LNCAP (cell line): ENCODE measurements around the gene ANGEL1.

Experiments
- CTCF ChIP-seq: fragments of 450-650 bp; IDR thresholded peaks from 2 replicates; pipeline ENCODE4 v1.5.1; 2017; ENCODE audit warnings: mild to moderate bottlenecking

The ANGEL1 gene

DNA sequence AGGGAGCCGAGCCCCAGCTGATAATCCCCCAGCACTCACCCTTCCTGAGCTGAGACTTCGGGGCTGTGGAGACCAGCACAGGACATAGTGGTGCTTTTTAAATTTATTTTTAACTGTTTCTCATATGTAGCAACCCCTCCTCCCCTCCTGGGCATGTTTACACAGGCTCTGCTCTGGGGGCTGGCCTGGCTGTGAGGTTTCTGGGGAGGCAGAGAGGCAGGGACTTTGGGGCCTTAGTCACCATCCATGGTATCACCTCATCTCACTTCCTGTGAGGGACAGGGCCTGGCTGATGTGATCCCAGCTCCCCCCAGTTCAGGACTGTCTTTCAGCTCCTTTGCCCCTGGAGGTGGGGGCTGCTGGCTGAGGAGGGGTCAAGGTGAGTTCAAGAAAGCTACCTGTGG, 31.0 kb downstream of the ANGEL1 start:
- no peak for TF ChIP-seq CTCF

DNA sequence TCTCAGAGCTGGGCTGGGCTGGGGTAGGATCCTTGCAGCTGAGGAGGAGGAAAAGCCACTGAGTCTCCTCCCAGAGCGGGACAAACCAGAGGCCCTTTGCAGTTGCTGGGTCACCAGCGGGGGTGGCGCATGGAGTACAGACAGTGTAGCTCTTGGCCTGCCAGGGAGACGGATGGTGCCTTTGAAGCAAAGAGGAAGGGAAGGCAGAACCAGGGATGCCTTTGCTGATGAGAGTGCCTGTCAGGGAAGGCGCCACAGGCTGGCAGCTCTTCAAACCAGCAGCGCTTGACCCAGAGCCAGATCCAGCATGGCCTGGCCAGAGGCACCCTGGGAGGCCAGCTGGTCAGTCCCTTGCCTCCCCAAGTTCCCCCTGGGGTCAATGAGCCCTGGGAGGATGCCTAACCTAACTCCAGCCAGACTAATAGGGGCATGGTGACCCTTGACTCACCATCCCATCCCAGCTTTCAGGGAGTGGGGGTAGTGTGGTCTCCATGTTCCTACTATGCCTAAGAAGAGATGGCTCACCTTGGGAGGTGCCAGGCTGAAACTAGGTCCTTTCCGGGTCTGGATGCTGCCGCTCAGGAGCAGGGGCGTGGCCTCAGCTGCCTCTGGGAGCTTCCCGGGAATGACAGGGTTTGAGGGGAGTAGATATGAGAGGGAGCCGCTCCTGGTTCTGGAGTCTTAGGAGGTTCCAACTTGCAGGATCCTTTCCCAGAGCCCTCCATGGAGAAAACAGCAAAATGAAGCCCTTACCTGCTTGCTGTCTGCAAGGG, 31.6 kb downstream of the ANGEL1 start:
- no peak for TF ChIP-seq CTCF

DNA sequence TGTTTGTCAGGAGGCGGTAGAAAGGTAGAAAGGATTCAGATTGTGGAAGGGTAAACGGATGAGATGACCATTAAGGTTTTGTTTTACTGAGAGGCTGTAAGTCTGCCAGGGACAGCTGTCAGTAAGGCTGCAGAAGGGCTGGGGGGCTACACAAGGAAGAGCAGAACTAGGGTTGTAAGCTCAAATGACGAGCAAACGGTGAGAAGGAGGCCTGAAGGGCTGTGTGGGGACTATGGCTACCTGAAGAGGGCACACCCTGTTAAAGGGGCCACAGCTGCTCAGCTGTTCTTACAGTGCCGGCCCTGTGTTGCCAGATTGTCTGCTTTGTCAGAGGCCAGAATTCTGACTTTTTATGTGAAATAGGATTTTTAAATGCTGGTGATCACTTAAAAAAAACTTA, 32.3 kb downstream of the ANGEL1 start:
- no peak for TF ChIP-seq CTCF

DNA sequence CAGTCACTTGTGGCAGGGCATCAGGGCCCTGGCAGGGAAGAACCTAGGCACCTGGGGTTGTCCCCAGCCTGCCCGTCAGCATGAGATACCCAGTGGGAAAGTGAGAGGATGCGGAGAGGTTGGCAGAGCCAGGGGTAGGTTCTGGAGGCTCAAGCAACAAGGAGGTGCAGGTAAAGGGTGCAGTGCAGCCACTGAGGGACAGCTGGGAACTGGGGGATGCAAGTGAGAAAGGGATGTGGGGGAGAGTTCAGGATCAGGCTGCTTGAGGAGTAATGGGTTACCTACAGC, 32.7 kb downstream of the ANGEL1 start:
- TF ChIP-seq CTCF, result no peak

DNA sequence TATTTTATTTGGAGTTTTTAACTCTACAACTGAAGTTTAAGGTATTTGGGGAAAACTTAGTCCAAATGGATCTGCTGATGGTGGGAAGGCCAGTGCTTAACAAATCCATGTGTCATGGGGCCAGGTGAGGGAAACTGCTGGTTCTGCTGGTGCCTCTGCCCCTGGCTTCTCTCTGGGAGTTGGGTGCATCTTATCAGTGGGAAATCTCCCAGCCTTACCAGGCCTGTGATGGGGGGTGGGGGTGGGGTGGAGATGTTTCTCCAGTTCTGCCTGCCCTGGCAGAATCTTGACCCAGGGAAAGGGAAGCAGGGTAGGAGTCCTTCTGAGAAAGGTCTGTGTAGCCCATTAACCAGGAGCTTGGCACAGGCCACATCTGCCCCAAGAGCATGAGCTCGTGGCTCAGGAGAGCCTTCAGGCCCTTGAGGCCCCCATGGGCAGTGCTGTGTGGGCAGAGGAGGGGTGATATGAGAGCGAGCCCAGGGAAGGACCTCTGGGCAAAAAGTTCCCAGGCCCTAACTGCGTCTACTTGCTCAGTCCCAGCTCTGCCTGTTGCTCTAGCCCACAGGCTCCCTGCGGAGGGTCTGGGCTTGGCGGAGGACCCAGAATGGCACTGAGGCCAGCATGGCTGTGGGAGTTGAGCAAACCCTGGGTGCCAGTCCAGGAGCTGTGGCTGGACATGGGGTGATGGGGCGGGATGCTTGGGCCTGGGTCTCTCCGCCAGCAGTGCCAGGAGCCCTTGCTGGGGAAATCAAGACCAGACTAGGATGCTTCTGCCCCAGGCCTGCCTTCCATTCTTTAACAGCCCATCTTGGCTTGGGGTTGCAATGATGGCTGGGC, 33.2 kb downstream of the ANGEL1 start:
- no peak for TF ChIP-seq CTCF

GRCh38 chr14:76778546-76779215, 34.0 kb downstream of the ANGEL1 start:
- TF ChIP-seq CTCF, result no peak

DNA sequence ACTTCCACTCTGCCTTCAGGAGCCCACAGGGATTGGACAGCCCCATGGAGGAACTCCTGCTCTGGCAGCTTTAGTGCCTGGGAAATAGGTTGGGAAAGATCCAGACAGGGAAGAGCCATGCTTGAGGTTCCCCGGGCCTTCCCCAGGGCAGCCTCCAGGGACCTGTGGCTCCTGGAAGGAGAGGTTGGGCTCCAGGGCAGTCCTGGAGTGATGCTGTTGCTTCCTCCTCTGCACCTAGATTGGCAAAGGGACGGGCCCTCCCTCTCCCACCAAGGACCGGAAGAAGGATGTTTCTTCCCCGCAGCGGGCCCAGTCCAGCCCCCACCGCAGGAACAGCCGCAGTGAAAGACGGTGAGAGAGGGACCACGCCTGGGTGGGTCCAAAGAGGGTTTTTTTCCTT, 35.0 kb downstream of the ANGEL1 start:
- no peak for TF ChIP-seq CTCF
